HEK293 (cell line): Measurements from ENCODE around the gene HHAT.

Experiments
- TF ChIP-seq, protein P1 (sequence below): fragments of 450-650 bp; formaldehyde crosslinking; IDR thresholded peaks from 2 replicates; pipeline ENCODE4 v1.5.1; 2016; ENCODE audit warnings: missing biosample characterization, missing genetic modification characterization, low read depth
- TF ChIP-seq, protein P2 (sequence below): fragments of 450-650 bp; formaldehyde crosslinking; IDR thresholded peaks from 2 replicates; pipeline ENCODE4 v1.5.1; 2016; ENCODE audit warnings: missing biosample characterization, missing genetic modification characterization
- TF ChIP-seq, protein P3 (sequence below): fragments of 450-650 bp; formaldehyde crosslinking; IDR thresholded peaks from 2 replicates; pipeline ENCODE4 v1.5.1; 2016; ENCODE audit warnings: missing biosample characterization, missing genetic modification characterization

DNA sequence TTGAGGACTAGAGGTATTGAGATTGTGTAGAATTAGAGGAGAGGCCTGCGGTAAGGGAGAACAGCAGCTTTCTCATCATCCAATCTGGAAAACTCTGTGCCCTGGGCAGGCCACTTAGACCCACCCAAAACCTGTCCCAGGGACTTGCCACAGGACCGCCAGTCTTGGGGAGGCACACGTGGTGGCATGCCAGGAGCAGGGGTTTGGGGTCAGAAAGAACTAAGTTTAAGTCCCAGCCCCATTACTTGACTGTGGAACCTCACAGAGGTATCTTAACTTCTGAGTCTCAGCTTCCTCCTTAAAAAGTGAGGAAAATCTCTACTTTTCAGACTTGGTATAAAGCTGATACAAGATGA is 356.6 kb downstream of the HHAT start:
- TF ChIP-seq, protein P1, sequence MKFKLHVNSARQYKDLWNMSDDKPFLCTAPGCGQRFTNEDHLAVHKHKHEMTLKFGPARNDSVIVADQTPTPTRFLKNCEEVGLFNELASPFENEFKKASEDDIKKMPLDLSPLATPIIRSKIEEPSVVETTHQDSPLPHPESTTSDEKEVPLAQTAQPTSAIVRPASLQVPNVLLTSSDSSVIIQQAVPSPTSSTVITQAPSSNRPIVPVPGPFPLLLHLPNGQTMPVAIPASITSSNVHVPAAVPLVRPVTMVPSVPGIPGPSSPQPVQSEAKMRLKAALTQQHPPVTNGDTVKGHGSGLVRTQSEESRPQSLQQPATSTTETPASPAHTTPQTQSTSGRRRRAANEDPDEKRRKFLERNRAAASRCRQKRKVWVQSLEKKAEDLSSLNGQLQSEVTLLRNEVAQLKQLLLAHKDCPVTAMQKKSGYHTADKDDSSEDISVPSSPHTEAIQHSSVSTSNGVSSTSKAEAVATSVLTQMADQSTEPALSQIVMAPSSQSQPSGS (tag by site-specific recombination): no peak
- TF ChIP-seq, protein P2, sequence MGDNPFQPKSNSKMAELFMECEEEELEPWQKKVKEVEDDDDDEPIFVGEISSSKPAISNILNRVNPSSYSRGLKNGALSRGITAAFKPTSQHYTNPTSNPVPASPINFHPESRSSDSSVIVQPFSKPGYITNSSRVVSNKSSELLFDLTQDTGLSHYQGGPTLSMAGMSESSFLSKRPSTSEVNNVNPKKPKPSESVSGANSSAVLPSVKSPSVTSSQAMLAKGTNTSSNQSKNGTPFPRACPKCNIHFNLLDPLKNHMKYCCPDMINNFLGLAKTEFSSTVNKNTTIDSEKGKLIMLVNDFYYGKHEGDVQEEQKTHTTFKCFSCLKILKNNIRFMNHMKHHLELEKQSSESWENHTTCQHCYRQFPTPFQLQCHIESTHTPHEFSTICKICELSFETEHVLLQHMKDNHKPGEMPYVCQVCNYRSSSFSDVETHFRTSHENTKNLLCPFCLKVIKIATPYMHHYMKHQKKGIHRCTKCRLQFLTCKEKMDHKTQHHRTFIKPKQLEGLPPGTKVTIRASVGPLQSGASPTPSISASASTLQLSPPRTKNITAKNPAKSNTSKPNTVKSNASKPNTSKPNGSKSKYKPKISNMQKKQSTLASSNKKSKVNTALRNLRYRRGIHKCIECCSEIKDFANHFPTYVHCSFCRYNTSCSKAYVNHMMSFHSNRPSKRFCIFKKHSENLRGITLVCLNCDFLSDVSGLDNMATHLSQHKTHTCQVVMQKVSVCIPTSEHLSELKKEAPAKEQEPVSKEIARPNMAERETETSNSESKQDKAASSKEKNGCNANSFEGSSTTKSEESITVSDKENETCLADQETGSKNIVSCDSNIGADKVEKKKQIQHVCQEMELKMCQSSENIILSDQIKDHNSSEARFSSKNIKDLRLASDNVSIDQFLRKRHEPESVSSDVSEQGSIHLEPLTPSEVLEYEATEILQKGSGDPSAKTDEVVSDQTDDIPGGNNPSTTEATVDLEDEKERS (tag by site-specific recombination): no peak
- TF ChIP-seq, protein P3, sequence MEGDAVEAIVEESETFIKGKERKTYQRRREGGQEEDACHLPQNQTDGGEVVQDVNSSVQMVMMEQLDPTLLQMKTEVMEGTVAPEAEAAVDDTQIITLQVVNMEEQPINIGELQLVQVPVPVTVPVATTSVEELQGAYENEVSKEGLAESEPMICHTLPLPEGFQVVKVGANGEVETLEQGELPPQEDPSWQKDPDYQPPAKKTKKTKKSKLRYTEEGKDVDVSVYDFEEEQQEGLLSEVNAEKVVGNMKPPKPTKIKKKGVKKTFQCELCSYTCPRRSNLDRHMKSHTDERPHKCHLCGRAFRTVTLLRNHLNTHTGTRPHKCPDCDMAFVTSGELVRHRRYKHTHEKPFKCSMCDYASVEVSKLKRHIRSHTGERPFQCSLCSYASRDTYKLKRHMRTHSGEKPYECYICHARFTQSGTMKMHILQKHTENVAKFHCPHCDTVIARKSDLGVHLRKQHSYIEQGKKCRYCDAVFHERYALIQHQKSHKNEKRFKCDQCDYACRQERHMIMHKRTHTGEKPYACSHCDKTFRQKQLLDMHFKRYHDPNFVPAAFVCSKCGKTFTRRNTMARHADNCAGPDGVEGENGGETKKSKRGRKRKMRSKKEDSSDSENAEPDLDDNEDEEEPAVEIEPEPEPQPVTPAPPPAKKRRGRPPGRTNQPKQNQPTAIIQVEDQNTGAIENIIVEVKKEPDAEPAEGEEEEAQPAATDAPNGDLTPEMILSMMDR (tag by site-specific recombination): no peak
